ENCODE data around the gene DNAJB7. TPM values are rescaled to one million over a fixed set of nuclear protein-coding genes. Genes with fewer than 3 reads are reported as not detected.

The DNAJB7 gene
- total and polyA plus RNA-seq, 10 of the 15 experiments (the other 5 are each of a cell fraction or from before 2014, with no cell fraction given) = 0.03 to 0.70 (median 0.29) TPM; not detected in 6

DNA sequence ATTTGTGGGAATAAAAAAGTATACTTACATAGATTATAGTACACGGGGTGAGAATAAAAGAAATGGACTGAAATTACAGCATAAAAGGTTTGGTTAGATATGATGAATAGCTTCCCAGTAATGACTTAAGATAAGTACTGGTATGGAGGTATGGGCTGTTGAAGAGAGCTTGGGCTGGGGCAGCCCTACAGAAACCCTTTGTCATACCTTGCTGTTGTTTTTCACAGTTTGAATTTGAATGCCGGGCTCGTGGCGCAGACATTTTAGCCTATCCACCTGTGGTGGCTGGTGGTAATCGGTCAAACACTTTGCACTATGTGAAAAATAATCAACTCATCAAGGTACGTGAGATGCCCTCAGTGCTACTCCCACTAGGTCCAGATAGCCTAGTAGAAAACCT is 47.0 kb upstream of the DNAJB7 start:
- Histone ChIP-seq H3K27me3 (replicated peaks in 1 of 2; ENCODE audit: control insufficient read depth in 2 of 2, insufficient read depth in 2 of 2, low read length in 1 of 2) (no peaks in the 10 kb centered on the region), H4K20me1 (ENCODE audit: control insufficient read depth, insufficient read depth) (no peaks in the 10 kb centered on the region), H3K79me2 (ENCODE audit: control insufficient read depth, insufficient read depth, low read length) (no peaks in the 10 kb centered on the region), H3K36me3 (ENCODE audit: control insufficient read depth in 2 of 2, insufficient read depth in 2 of 2, low read length in 1 of 2) (peaks cover 0 to 11% of the 10 kb centered on the region in 2 experiments; a peak in 2 of 4 replicates), H3K4me1 (ENCODE audit: control insufficient read depth, insufficient read depth, low read length) (no peaks in the 10 kb centered on the region), H3K4me3 (no peak overlapping the region), H2AFZ (ENCODE audit: control insufficient read depth, low read depth, low read length) (no peak overlapping the region), H3K9me3 (replicated peaks; ENCODE audit: control insufficient read depth, insufficient read depth, low read length) (no peaks in the 10 kb centered on the region), H3K9ac (ENCODE audit: control insufficient read depth, insufficient read depth, low read length) (no peak overlapping the region), H3K27ac (ENCODE audit: control insufficient read depth, insufficient read depth) (no peak overlapping the region), H3K4me2 (ENCODE audit: control insufficient read depth, insufficient read depth) (no peak overlapping the region)
- ChIA-PET CTCF (interaction anchor here (1.1 to 1.7 kb wide), 3 partner anchors 10 to 225 kb away, joined by 4 to 8 read pairs (median 7); no protein-coding TSS in a partner anchor), RAD21 (ENCODE audit: unreplicated experiment) (no interaction called here), POLR2A (interaction anchor here (0.5 kb wide), 1 partner anchor 128 kb away, joined by 5 read pairs; no protein-coding TSS in a partner anchor), SMC1A (ENCODE audit: uncharacterized antibody, unreplicated experiment) (interaction anchor here (1.3 to 2.8 kb wide), 3 partner anchors 10 to 14 kb away, joined by 5 to 10 read pairs (median 9); no protein-coding TSS in a partner anchor)
- TF ChIP-seq, protein P1, sequence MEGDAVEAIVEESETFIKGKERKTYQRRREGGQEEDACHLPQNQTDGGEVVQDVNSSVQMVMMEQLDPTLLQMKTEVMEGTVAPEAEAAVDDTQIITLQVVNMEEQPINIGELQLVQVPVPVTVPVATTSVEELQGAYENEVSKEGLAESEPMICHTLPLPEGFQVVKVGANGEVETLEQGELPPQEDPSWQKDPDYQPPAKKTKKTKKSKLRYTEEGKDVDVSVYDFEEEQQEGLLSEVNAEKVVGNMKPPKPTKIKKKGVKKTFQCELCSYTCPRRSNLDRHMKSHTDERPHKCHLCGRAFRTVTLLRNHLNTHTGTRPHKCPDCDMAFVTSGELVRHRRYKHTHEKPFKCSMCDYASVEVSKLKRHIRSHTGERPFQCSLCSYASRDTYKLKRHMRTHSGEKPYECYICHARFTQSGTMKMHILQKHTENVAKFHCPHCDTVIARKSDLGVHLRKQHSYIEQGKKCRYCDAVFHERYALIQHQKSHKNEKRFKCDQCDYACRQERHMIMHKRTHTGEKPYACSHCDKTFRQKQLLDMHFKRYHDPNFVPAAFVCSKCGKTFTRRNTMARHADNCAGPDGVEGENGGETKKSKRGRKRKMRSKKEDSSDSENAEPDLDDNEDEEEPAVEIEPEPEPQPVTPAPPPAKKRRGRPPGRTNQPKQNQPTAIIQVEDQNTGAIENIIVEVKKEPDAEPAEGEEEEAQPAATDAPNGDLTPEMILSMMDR (IDR thresholded peaks at IDR 0.05 in 2 of 3, conservative IDR thresholded peaks at IDR 0.05 in 1 of 3; ENCODE audit: control insufficient read depth in 2 of 3, extremely low read depth in 1 of 3, insufficient read depth in 1 of 3, low read depth in 3 of 3, low read length in 3 of 3) = no peak
- TF ChIP-seq, protein P2, sequence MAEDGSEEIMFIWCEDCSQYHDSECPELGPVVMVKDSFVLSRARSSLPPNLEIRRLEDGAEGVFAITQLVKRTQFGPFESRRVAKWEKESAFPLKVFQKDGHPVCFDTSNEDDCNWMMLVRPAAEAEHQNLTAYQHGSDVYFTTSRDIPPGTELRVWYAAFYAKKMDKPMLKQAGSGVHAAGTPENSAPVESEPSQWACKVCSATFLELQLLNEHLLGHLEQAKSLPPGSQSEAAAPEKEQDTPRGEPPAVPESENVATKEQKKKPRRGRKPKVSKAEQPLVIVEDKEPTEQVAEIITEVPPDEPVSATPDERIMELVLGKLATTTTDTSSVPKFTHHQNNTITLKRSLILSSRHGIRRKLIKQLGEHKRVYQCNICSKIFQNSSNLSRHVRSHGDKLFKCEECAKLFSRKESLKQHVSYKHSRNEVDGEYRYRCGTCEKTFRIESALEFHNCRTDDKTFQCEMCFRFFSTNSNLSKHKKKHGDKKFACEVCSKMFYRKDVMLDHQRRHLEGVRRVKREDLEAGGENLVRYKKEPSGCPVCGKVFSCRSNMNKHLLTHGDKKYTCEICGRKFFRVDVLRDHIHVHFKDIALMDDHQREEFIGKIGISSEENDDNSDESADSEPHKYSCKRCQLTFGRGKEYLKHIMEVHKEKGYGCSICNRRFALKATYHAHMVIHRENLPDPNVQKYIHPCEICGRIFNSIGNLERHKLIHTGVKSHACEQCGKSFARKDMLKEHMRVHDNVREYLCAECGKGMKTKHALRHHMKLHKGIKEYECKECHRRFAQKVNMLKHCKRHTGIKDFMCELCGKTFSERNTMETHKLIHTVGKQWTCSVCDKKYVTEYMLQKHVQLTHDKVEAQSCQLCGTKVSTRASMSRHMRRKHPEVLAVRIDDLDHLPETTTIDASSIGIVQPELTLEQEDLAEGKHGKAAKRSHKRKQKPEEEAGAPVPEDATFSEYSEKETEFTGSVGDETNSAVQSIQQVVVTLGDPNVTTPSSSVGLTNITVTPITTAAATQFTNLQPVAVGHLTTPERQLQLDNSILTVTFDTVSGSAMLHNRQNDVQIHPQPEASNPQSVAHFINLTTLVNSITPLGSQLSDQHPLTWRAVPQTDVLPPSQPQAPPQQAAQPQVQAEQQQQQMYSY (CRISPR knock-in tag; IDR thresholded peaks at IDR 0.05) = no peak
- TF ChIP-seq RAD21 (IDR thresholded peaks at IDR 0.05; ENCODE audit: insufficient read depth, low read depth, low read length) (no peak), NFIC (IDR thresholded peaks at IDR 0.05; ENCODE audit: low read depth, low read length) (no peak), ASH2L (IDR thresholded peaks at IDR 0.05; ENCODE audit: borderline replicate concordance, low read depth) (no peak)
- TF ChIP-seq, protein P3, sequence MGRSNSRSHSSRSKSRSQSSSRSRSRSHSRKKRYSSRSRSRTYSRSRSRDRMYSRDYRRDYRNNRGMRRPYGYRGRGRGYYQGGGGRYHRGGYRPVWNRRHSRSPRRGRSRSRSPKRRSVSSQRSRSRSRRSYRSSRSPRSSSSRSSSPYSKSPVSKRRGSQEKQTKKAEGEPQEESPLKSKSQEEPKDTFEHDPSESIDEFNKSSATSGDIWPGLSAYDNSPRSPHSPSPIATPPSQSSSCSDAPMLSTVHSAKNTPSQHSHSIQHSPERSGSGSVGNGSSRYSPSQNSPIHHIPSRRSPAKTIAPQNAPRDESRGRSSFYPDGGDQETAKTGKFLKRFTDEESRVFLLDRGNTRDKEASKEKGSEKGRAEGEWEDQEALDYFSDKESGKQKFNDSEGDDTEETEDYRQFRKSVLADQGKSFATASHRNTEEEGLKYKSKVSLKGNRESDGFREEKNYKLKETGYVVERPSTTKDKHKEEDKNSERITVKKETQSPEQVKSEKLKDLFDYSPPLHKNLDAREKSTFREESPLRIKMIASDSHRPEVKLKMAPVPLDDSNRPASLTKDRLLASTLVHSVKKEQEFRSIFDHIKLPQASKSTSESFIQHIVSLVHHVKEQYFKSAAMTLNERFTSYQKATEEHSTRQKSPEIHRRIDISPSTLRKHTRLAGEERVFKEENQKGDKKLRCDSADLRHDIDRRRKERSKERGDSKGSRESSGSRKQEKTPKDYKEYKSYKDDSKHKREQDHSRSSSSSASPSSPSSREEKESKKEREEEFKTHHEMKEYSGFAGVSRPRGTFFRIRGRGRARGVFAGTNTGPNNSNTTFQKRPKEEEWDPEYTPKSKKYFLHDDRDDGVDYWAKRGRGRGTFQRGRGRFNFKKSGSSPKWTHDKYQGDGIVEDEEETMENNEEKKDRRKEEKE (IDR thresholded peaks at IDR 0.05) = no peak
- TF ChIP-seq, protein P4, sequence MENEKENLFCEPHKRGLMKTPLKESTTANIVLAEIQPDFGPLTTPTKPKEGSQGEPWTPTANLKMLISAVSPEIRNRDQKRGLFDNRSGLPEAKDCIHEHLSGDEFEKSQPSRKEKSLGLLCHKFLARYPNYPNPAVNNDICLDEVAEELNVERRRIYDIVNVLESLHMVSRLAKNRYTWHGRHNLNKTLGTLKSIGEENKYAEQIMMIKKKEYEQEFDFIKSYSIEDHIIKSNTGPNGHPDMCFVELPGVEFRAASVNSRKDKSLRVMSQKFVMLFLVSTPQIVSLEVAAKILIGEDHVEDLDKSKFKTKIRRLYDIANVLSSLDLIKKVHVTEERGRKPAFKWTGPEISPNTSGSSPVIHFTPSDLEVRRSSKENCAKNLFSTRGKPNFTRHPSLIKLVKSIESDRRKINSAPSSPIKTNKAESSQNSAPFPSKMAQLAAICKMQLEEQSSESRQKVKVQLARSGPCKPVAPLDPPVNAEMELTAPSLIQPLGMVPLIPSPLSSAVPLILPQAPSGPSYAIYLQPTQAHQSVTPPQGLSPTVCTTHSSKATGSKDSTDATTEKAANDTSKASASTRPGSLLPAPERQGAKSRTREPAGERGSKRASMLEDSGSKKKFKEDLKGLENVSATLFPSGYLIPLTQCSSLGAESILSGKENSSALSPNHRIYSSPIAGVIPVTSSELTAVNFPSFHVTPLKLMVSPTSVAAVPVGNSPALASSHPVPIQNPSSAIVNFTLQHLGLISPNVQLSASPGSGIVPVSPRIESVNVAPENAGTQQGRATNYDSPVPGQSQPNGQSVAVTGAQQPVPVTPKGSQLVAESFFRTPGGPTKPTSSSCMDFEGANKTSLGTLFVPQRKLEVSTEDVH (IDR thresholded peaks at IDR 0.05; ENCODE audit: low read depth, partially characterized antibody) = no peak
- ATAC-seq (no peak), FAIRE-seq (no peak), DNase-seq (ENCODE audit: low read depth, low spot score) (no peak)
- 97% methylated on average over 6 of the region's 6 CpGs for WGBS (ENCODE audit: insufficient coverage, insufficient replicate concordance, low lambda C conversion rate, missing lambda C conversion rate)
- in situ Hi-C loops (cut with MboI) = no loop called here
- BruUV-seq (replicated peaks) = no TSS peak
- intact Hi-C loops (cut with micrococcal nuclease; ENCODE audit: unreplicated experiment) = no loop called here
